ENCODE data around the gene NUP58.
A peak's percentile ranks its signal among the peaks of the same experiment; 100 is the strongest.

The NUP58 gene, protein sequence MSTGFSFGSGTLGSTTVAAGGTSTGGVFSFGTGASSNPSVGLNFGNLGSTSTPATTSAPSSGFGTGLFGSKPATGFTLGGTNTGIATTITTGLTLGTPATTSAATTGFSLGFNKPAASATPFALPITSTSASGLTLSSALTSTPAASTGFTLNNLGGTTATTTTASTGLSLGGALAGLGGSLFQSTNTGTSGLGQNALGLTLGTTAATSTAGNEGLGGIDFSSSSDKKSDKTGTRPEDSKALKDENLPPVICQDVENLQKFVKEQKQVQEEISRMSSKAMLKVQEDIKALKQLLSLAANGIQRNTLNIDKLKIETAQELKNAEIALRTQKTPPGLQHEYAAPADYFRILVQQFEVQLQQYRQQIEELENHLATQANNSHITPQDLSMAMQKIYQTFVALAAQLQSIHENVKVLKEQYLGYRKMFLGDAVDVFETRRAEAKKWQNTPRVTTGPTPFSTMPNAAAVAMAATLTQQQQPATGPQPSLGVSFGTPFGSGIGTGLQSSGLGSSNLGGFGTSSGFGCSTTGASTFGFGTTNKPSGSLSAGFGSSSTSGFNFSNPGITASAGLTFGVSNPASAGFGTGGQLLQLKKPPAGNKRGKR

DNA sequence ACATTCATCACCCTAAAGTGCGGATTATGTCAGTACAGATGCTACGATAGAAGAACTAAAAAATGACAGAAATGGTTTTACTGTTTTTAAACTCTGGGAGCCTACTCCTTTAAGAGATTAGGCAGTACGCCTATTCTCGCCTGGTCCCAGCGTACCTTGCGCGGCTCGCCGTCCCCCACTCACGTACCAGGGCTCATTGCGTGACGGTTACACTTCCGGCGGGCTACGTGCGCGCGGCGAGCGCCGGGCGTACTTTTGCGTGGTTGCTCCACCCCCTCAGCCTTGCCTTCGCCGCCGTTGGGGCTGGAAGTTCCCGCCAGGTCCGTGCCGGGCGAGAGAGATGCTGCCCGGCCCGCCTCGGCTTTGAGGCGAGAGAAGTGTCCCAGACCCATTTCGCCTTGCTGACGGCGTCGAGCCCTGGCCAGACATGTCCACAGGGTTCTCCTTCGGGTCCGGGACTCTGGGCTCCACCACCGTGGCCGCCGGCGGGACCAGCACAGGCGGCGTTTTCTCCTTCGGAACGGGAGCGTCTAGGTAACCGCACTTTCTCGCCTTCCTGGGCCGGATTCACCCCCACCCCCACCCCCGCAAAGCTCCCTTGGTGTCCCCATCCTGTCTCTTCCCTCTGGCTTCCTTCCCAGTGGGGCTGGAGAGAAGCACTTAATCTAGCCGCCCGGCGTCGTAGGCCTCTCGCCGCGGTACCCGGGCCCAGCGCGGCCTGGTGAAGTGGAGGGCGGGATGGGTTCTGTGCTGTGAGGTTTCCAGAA lies at the start of gene NUP58:
Gene NUP58, plus strand, starts transcription at position 279 of the 767 bp plus-strand sequence. Its CDS starts 149 bp downstream, at position 428.
- peak within 1 kb of the TSS; percentile 95 for H3K4me3 Mint-ChIP-seq
- DNase-seq = peak; percentile 82
- peaks cover 12% of the 10 kb centered on the region for H3K9me3 Mint-ChIP-seq
- peaks cover 30% of the 10 kb centered on the region for H3K36me3 Mint-ChIP-seq (ENCODE audit: low read depth)
- TF ChIP-seq, protein P1, sequence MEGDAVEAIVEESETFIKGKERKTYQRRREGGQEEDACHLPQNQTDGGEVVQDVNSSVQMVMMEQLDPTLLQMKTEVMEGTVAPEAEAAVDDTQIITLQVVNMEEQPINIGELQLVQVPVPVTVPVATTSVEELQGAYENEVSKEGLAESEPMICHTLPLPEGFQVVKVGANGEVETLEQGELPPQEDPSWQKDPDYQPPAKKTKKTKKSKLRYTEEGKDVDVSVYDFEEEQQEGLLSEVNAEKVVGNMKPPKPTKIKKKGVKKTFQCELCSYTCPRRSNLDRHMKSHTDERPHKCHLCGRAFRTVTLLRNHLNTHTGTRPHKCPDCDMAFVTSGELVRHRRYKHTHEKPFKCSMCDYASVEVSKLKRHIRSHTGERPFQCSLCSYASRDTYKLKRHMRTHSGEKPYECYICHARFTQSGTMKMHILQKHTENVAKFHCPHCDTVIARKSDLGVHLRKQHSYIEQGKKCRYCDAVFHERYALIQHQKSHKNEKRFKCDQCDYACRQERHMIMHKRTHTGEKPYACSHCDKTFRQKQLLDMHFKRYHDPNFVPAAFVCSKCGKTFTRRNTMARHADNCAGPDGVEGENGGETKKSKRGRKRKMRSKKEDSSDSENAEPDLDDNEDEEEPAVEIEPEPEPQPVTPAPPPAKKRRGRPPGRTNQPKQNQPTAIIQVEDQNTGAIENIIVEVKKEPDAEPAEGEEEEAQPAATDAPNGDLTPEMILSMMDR (IDR thresholded peaks at IDR 0.05) = no peak
- H3K4me1 Mint-ChIP-seq = peaks cover 27% of the 10 kb centered on the region
- H3K27ac Mint-ChIP-seq = peak within 1 kb of the TSS; percentile 54
- peaks cover 35% of the 10 kb centered on the region for H3K27me3 Mint-ChIP-seq (ENCODE audit: low read depth, poor library complexity)

GRCh38 chr13:25252225-25252624 lies 49.2 kb upstream of the NUP58 start:
- no peak overlapping the region for H3K27ac Mint-ChIP-seq
- no peak for DNase-seq
- no peak overlapping the region for H3K4me3 Mint-ChIP-seq
- H3K9me3 Mint-ChIP-seq = no peaks in the 10 kb centered on the region
- H3K36me3 Mint-ChIP-seq (ENCODE audit: low read depth) = peaks cover 25% of the 10 kb centered on the region
- H3K4me1 Mint-ChIP-seq = no peaks in the 10 kb centered on the region
- TF ChIP-seq, protein P1 (IDR thresholded peaks at IDR 0.05) = no peak
- H3K27me3 Mint-ChIP-seq (ENCODE audit: low read depth, poor library complexity) = no peaks in the 10 kb centered on the region

DNA sequence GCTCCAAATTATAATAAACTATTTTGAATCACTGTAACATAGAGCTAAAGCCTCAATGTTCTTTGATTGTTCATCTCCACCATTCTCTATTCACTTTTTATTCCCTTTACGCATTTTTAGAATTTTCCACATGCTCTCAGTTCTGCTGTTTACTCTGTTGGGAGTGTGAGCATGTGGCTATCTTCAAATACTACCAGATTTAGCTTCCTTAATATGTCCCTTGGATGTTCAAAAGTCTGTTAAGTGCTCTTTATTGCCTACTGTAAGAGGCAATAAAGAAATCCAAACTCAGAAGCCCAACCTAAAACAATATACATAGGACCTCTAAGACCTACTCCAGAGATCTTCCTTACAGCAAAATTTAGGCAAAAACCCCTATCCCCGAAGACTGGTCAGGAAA lies 48.7 kb upstream of the NUP58 start:
- Mint-ChIP-seq H3K9me3 (no peaks in the 10 kb centered on the region), H3K27me3 (ENCODE audit: low read depth, poor library complexity) (no peaks in the 10 kb centered on the region), H3K27ac (no peak overlapping the region), H3K4me1 (no peaks in the 10 kb centered on the region), H3K4me3 (no peak overlapping the region), H3K36me3 (ENCODE audit: low read depth) (peaks cover 30% of the 10 kb centered on the region)
- no peak for DNase-seq
- TF ChIP-seq, protein P1 (IDR thresholded peaks at IDR 0.05) = no peak

- Mint-ChIP-seq H3K9me3 (no peaks in the 10 kb centered on the region), H3K36me3 (ENCODE audit: low read depth) (peaks cover 31% of the 10 kb centered on the region), H3K27ac (peak overlapping the region; percentile 19), H3K4me3 (no peak overlapping the region), H3K27me3 (ENCODE audit: low read depth, poor library complexity) (no peaks in the 10 kb centered on the region), H3K4me1 (no peaks in the 10 kb centered on the region)
- no peak for DNase-seq
- TF ChIP-seq, protein P1 (IDR thresholded peaks at IDR 0.05) = no peak
Observed at GRCh38 chr13:25253702-25254101, 47.7 kb upstream of the NUP58 start.

DNA sequence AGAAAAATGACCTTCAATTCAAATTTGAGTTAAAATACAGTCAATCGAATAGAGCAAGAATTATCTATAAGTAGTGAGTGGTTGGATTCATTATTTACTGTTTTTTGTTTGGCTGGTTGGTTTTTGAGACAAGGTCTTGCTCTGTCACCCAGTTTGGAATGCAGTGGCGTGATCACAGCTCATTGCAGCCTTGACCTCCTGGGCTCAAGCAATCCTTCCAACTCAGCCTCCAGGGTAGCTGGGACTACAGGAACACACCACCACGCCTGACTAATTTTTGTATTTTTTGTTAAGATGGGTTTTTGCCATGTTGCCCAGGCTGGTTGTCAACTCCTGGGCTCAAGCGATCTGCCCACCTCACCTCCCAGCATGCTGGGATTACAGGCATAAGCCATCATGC lies 39.2 kb upstream of the NUP58 start:
- Mint-ChIP-seq H3K9me3 (no peaks in the 10 kb centered on the region), H3K4me3 (no peak overlapping the region), H3K4me1 (no peaks in the 10 kb centered on the region), H3K27me3 (ENCODE audit: low read depth, poor library complexity) (peaks cover under 1% of the 10 kb centered on the region), H3K36me3 (ENCODE audit: low read depth) (peaks cover 32% of the 10 kb centered on the region), H3K27ac (no peak overlapping the region)
- DNase-seq = no peak
- TF ChIP-seq, protein P1 (IDR thresholded peaks at IDR 0.05) = no peak
